OCI-M1 (cell line): Measurements from ENCODE around the gene ERC1.
"Not testable (repeated sequence)": the region's sequence is repeated elsewhere in the genome, so short reads cannot be mapped to it uniquely, and the experiment has no call there.

ENCODE experiments used
- DNase-seq: peaks from one replicate; lab custom pipeline; 2025; lab: John Stamatoyannopoulos, UW

The ERC1 gene

DNA sequence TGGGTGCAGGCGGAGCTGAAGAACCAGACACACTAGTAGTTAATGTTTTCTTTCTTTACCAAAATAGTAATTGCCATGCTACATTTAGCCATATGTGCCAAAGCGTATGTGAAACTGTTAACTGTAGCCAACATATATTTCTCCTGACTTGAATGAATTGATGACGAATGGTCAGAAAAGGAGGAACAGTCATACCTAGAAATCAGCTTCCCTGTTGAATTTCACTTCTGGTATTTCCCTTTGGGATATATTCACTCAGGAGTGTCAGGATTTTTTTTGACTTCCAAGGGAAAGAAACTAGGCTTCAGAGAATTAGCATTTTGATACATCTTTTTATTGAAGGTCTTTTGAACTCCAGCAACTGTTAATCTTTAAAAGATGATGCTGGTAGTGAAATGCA, 87.0 kb downstream of the ERC1 start:
- no peak for DNase-seq

DNA sequence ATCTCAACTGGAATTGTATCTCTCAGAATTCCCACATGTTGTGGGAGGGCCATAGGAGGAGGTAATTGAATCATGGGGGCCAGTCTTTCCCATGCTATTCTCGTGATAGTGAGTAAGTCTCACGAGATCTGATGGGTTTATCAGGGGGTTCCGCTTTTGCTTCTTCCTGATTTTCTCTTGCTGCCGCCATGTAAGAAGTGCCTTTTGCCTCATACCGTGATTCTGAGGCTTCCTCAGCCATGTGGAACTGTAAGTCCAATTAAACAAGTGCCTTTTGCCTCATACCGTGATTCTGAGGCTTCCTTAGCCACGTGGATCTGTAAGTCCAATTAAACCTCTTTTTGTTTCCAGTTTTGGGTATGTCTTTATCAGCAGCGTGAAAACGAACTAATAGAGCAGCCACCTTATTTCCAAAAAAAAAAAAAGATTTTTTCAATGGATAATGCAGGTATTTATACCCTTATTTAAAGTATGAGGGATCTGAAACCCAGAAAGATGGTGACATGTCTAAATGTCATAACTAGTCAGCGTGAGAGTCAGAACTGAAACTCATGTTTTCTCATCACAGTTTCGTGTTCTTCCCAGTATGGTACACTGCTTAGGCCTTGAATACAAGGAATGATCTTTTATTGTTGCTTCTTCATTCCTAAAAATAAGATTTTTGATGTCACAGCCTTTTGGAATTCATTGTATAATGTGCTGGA, 89.6 kb downstream of the ERC1 start:
- DNase-seq = no peak

DNA sequence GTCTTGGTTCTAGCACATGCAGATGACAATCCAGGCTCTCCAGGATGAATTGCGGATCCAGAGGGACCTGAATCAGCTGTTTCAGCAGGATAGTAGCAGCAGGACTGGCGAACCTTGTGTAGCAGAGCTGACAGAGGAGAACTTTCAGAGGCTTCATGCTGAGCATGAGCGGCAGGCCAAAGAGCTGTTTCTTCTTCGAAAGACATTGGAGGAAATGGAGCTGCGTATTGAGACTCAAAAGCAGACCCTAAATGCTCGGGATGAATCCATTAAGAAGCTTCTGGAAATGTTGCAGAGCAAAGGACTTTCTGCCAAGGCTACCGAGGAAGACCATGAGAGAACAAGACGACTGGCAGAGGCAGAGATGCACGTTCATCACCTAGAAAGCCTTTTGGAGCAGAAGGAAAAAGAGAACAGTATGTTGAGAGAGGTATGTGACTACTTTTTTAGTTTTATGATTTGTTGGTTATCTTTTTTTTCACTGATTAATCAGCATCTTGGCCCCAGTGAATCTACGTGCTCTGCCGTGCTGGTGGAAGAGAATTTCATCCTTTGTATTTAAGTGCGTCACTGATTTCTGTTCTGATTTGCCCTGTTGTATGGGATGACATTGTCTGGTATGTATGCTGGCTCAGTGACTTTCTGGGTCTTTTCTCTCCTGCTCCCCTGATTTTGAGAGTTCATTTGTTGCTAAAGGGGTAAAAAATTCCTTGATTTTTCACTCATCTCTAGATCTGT, 92.3 kb downstream of the ERC1 start:
- DNase-seq = no peak

DNA sequence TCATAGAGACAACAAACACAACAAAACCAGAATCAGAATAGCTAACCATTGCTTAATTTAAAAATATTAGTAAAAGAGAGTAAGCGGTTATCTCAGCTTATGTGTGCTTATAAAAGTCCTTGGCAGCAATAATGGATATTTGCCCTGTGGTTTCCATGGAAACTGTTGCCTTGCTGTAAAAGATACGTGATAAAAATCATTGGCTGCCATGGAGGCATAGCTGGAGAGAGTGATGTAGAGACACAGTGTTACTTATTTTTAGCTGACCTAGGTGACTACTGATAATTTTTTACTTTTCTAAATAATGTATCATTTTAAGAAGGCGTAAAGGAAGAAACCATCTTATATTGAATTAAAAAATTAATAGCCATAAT, 92.9 kb downstream of the ERC1 start:
- peak; percentile 29 for DNase-seq

DNA sequence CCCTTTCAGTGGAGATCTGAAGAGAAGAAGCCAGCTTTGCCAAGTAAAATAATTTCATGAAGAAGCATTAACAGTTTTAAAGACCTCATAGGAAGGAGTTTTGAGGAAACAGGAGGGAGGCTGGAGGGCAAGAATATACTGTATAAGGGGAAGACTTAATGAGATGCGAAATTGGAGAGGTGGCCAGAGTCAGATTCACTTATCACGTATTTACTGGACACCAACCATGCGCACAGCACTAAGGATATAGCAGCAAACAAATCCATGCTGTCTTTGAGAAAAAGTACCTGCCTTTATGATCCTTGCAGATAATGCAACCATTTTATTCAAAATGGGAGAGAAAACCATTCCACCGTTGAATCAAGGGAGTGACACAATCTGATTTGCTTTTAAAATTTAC, 100.3 kb downstream of the ERC1 start:
- DNase-seq = no peak

DNA sequence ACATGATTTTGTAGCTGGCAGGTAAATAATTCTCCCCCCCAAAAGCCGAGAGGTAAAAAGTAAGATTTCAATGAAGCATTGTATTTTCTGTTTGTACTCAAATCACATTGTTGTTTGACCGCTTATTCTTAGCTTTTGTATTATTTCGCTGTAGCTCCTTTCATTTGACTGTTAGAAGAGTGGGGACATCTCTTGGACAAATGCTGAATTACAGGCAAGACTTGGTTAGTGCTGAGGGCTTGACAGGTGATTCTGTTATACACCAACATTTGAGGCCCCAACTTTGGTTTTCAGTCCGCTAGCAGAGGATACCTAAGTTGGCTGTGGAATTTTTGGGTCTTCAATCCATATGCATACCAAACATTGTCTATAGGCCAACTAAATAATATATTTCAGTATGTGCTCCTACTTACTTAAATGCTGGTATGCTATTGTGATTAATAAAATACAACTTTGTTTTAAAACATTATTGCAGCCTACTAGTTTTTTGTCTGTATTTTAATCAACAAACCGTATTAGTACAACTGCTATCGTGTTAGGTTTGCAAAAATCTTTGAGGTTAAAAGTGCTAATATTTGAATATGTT, 102.2 kb downstream of the ERC1 start:
- DNase-seq = peak; percentile 82

DNA sequence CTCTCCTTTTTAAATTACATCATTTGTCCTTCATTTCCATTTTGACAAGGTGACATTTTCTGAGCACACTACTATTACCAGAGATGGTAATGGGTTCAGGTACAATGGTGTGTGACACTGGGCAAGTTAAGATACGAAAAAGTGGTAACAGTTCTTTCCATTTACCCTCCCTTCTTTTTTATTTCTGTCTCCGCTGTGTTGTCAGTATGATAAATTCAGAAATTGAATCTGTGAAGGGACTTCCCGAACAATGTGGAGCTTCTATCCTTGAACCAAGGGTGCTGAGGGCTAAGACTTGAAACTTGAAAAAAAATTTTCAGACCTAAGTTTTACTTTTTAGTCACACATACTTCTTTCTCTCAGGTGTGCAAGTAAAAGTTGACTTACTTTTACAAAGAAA, 103.7 kb downstream of the ERC1 start:
- DNase-seq = no peak

DNA sequence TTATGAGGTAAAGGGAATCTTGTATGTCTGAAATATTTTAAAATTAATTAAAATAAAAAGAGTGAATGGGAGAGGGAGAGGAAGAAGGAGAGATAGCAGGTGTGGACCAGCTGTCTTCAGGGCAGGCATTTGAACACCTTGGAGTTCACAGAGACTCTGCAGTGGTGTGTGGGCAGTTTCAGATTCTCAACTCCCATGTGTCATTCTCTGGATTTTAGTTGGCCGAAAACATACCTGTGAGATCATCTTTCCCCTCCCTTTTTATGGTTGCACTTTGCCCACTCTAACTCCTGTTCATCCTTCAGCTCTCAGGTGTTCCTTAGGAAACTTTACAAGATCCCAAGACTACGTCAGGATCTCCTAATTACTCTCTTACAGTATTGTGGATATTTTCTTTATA, 108.1 kb downstream of the ERC1 start:
- no peak for DNase-seq

DNA sequence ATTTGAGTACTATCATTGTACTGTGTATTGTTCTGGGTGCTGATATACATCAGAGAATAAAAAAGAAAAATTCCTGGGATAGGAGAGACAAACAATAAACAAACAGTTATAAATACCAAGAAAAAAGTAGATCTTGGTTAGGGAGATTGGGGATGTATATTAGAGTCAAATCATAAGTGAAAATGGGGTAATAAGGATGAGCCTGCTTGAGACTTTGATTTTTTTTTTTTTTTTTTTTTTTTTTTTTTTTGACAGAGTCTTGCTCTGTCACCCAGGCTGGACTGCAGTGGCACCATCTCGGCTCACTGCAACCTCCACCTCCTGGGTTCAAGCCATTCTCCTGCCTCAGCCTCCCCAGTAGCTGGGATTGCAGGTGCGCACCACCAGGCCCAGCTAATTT, 108.6 kb downstream of the ERC1 start:
- DNase-seq = not testable (repeated sequence)

DNA sequence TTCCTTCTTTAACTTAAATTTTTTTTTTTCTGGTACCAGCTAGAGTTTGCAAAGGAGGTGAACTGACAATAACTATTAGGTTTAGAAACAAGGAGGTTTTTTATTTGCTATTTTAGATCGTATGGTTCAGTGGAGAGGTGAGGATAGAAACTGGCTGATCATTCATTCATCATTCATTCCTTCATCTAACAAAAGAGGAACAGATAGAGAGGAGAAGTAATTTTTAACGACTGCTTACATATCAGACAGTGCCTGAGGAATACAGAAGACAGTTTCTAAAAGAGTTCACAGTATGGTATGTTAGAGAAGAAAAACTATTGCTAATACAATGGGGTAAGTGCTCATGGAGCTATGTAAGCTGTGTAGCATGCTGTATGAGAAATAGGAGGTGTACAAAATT, 111.1 kb downstream of the ERC1 start:
- no peak for DNase-seq

DNA sequence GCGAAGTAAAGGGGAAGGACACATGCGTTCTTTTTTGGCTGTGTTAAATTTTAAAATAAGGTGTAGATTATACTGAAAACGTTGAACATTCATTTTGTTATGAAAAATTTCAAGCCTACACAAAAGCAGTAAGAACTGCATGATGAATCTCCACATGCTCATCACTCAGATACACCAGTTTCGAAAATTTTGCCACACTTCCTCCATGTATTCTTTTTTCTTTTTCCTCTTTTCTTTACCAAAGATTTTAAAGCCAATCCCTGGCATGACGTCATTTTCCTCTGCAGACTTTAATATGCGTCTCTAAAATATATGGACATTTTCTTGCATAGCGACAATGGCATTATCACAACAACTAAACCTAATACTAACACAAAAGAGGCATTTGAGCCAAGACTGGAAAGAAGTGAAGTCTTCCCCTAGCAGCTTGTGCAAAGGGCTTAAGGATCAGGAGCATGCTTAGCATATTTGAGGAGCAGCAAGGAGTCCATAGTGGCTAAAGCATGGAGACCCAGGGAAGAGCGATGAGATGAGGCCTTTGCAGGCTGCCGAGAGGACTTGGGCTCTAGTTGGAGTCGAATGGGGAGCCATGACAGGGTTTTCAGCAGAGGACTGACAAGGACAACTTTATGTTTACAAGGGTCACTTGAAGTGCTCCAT, 111.9 kb downstream of the ERC1 start:
- no peak for DNase-seq

DNA sequence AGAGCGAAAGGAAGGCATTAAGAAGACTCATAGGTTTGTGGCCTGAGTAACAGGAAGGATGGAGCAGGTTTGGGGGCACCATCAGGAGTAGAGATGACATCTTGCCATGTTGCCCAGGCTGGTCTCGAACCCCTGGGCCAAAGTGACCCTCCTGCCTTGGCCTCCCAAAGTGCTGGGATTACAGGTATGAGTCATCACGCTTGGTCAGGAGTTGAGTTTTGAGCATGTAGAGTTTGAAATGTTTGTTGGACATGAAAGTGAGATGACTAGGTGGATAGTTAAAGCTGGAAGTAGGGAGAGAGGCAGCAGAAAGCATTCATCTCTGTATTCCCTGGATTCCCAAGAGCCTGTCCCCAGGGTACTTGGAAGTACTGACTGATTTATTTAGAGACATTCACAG, 112.6 kb downstream of the ERC1 start:
- no peak for DNase-seq

DNA sequence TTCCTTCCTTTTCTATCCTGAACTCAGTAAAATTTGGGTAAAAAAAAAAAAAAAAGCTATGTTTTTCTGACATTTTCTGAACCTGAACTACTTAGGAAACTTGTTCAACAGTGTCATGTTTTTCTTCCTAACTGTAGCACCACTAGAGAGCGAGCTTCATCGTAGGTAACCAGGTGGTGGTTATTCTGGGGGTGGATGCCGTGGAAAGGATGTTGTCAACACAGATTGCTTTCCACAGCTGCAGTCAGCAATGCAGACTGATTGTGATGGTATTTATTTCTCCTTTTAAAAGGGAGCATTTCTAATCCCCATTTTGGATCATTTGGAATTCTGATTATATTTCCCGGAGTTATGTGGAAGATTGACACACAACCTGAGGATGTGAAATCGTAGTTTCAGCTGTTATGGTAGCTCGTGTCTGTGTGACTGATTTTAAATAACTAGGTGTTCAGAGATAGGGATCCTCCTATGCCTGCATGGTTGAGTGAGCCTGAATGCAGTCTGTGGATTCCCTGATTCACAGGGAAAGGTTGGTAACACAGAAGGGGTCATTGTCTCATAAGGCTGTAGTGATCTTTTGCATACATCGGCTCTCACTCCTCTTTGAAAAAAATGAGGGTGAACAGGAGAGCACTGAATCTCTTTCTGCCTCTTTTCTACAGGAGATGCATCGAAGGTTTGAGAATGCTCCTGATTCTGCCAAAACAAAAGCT, 113.2 kb downstream of the ERC1 start:
- DNase-seq = no peak

DNA sequence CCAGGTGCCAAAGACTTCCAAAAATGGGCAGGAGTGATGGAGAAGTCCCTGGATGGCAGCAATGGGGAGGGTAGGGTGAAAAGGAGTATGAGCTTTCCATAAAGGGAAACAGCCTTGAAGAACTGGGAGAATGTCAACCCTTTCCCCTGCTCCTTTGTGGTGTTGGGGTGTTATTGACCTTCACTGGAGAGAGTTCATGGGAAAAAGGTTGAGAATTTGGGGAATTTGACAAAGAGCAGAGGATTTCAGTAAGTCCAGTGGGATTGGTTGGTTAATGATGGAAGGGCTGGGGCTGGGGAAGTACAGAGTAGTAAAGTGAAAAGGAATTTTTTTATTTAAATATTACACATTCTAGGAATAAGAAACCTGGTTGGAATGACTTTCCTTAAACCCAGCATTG, 116.6 kb downstream of the ERC1 start:
- DNase-seq = no peak

DNA sequence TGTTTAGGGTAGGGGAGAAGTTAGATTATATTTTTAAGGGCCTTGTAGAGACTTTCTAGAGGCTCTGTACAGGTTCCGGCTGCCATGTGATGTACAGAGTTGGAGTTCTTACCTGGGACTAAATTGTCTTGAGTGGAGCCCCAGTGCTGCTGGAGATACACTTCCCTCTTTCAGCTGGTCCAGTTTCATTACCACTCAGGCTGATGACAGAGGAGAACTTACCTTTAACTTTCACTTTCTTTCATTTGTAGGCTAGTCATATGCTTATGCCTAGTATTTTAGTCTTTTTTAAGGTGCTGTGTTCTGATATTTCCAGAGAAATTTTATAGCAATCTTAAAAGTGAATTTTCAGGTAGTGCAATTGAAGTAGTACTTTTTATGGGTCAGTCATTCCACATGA, 117.3 kb downstream of the ERC1 start:
- peak; percentile 42 for DNase-seq

DNA sequence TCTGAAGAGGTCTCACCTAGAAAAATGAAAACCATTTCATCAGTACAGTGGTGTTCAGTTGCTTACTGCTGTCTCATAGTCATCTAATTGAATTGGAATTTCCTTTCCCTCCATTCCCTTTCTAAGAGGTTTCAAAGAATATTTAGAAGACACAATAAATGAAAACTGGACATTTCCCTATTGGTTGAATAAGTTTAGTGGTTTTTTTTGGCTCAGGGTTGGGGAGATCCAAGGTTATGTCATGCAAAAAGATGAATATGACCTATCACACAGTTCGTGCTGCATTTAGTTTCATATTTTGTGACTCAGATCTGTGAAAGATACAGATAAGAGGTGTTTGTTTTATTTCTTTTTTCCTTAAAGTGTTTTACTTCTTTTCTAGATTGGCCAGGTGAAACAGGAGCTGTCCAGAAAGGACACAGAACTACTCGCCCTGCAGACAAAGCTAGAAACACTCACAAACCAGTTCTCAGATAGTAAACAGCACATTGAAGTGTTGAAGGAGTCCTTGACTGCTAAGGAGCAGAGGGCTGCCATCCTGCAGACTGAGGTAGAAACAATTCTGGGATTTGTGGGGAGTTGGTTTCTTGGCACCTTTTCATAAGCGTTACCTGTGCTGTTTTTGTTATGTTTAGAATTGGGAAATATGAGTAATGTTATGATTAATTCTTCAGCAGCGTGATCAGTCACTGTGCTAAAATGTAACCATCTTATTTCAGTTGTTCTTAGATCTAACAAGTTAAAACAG, 124.6 kb downstream of the ERC1 start:
- DNase-seq = no peak

DNA sequence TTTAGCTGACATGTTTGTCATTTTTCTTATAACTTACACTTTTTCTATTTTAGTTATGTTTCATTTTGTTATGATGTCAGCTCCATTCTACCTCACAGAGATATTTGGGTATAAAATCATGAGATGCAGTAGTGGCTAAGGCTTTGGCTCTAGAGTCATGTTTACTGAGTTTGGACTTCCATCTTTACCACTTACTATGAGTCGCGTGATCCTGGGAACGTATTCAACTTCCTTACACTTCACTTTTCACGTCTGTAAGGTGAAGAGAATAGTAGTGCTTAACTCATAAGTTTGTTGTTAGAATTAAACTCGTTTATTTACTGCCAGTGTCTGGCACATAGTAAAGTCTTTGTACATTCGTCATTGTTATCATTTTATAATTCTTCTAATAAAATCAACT, 126.3 kb downstream of the ERC1 start:
- no peak for DNase-seq

DNA sequence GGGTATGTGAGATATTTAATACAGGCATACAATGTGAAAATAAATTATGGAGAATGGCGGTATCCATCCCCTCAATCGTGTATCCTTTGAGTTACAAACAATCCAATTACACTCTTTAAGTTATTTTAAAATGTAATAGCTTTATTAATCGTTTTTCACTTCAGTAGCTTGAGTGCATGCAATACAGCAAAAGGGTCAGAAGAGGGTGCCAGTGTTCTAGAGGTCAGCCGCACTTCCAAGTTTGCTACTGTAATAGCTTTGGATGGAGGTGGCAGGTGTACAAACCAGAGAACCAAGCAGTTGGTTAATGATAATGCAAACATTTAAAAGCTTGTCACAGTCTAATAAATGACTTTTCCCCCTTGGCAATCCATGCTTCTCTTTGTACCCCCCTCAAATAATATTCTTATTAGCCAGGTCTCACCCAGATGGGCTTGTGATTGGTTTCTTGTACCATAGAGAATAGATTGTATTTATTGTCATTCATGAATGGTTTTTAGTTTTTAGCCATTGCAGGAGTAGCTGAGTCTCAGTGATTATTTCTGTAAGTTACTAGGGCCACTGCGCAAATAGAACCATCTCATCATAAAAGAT, 127.0 kb downstream of the ERC1 start:
- DNase-seq = peak; percentile 87

DNA sequence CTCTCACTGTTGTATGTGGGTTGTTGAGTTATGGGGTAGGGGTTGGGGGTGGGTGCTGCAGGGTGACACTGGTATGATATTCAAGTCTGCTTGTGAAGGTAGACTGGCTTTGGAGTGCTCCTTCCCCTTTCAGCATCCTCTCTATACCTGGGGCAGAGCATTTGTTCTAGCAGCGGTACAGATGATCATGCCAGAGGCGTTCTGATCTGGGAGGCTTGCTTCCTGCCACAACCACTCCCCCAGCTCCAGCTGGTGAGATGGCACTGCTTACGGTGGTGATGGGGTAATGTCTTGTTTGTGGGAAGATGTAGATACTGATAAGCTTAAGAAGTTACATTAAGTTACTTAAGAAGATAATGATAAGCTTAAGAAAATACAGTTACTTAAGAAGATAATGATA, 131.8 kb downstream of the ERC1 start:
- no peak for DNase-seq

DNA sequence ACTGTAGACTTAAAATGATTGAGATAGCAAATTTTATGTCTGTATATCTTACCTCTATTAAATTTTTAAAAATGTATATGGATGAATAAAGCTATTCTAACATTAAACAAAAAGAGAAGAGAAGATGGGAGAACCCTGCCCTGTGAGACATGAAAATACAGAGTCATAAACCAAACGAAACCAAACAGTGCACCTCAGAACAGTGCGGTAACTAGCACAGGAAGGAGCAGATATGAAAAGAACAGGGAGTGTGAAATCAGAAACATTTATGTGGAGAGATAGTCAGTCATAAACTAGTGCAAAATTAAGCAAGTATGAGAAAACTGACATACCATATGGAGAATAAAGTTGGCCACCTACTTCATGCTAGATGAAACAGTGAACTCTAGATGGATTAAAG, 135.1 kb downstream of the ERC1 start:
- no peak for DNase-seq

DNA sequence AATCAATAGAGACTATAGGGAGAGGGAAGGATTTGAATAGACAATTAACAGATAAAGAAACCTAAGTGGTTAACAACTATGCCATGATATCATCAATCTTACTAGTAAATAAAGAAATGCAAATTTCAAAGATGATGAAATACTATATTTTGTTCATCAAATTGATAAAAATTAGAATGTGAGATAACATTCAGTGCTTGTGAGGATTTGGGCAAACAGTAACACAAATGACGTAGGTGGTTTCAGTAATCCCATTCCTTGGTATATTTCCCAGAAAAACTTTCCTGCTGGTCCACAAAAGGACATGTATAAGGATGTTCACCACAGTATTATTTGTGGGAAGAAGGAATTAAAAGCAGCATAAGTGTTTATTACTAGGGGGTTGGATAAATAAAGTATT, 136.0 kb downstream of the ERC1 start:
- DNase-seq = no peak
